ENCODE results near the gene TNFRSF1A. TPM values are rescaled to one million over a fixed set of nuclear protein-coding genes. Genes with fewer than 3 reads are reported as not detected.

Gene TNFRSF1A
- total RNA-seq, 1 experiment from 2014 or later = 59.9 TPM

DNA sequence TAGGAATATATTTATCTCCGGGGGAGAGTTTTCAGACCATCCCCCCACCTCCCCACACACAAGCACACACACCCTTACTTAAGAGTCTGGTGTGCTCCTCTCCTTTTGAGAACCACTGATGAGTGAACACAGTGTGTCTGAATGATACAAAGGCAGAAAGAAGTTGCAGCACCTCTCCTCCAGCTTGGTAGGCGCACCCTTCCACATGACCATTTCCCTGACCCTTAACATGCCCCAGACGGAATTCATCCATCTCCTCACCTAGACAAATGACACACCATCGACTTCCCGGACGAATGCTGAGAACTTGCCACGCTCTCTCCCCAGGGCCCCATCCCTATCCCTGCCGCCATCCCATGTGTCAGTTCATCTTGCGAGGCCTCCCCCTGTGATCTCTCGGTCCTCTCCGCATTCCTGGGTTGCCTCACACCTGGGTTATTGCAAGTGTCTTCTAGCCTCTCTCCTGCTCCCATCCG lies 3.9 kb downstream of the TNFRSF1A start:
- no peaks in the 10 kb centered on the region for H3K27me3 ChIP-seq (ENCODE audit: insufficient read depth, low read length)
- Mint-ChIP-seq H3K27ac (no peak overlapping the region), H3K4me1 (peaks cover 34 to 35% of the 10 kb centered on the region in 2 experiments), H3K27me3 (ENCODE audit: low read depth) (no peaks in the 10 kb centered on the region; the same call in 1 of the 2 replicates), H3K9me3 (no peaks in the 10 kb centered on the region), H3K4me3 (no peak overlapping the region), H3K36me3 (ENCODE audit: insufficient read depth in 1 of 3, low read depth in 3 of 3) (peaks cover 14 to 27% (median 25%) of the 10 kb centered on the region in 3 experiments; a peak in 6 of 7 replicates)
- H3K4me2 ChIP-seq (ENCODE audit: insufficient read depth, insufficient read length, low read length) = peak overlapping the region; percentile 0
- no peak overlapping the region for H2BK20ac ChIP-seq (ENCODE audit: low read depth, low read length, poor library complexity, severe bottlenecking)
- no peak overlapping the region for H2BK120ac ChIP-seq (ENCODE audit: low read depth, low read length, poor library complexity, severe bottlenecking)
- no peaks in the 10 kb centered on the region for H3K79me1 ChIP-seq (ENCODE audit: insufficient read depth, low read depth, low read length, poor library complexity, severe bottlenecking)
- peaks cover 28% of the 10 kb centered on the region for H3K23me2 ChIP-seq (ENCODE audit: insufficient read length, low read depth, low read length, poor library complexity, severe bottlenecking)
- H3K27ac ChIP-seq (ENCODE audit: insufficient read length, low read depth, low read length) = no peak overlapping the region
- no peak overlapping the region for H3K56ac ChIP-seq (ENCODE audit: insufficient read length, low read depth, low read length)
- no peak overlapping the region for H2AK5ac ChIP-seq (ENCODE audit: insufficient read length, low read length)
- H2BK15ac ChIP-seq (ENCODE audit: low read depth, low read length) = no peak overlapping the region
- no CpG with 5 or more reads among the region's 12 CpGs for WGBS (ENCODE audit: extremely low coverage, insufficient read length, low lambda C conversion rate)
- H3K79me2 ChIP-seq (ENCODE audit: insufficient read depth, low read length) = peaks cover 32% of the 10 kb centered on the region; the same call in 1 of the 2 replicates
- no peak overlapping the region for H3K9ac ChIP-seq (ENCODE audit: extremely low read depth, insufficient read length, low read length)
- H4K5ac ChIP-seq (ENCODE audit: insufficient read length, low read depth, low read length) = no peak overlapping the region
- H3K14ac ChIP-seq (ENCODE audit: insufficient read depth, low read length) = no peak overlapping the region
- TF ChIP-seq, protein P1, sequence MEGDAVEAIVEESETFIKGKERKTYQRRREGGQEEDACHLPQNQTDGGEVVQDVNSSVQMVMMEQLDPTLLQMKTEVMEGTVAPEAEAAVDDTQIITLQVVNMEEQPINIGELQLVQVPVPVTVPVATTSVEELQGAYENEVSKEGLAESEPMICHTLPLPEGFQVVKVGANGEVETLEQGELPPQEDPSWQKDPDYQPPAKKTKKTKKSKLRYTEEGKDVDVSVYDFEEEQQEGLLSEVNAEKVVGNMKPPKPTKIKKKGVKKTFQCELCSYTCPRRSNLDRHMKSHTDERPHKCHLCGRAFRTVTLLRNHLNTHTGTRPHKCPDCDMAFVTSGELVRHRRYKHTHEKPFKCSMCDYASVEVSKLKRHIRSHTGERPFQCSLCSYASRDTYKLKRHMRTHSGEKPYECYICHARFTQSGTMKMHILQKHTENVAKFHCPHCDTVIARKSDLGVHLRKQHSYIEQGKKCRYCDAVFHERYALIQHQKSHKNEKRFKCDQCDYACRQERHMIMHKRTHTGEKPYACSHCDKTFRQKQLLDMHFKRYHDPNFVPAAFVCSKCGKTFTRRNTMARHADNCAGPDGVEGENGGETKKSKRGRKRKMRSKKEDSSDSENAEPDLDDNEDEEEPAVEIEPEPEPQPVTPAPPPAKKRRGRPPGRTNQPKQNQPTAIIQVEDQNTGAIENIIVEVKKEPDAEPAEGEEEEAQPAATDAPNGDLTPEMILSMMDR (conservative IDR thresholded peaks at IDR 0.05) = no peak
- no peak overlapping the region for H3T11ph ChIP-seq (ENCODE audit: low read length)
- H2AFZ ChIP-seq (ENCODE audit: low read length) = no peak overlapping the region
- H4K20me1 ChIP-seq (ENCODE audit: control insufficient read depth, insufficient read depth, insufficient read length) = no peaks in the 10 kb centered on the region
- H3K4ac ChIP-seq (ENCODE audit: low read depth, low read length) = no peak overlapping the region
- peaks cover 36% of the 10 kb centered on the region for H3K4me1 ChIP-seq (ENCODE audit: insufficient read depth, low read length)
- no peaks in the 10 kb centered on the region for H3K9me3 ChIP-seq (ENCODE audit: control insufficient read depth, low read depth, low read length)
- no peak overlapping the region for H4K8ac ChIP-seq (replicated peaks; ENCODE audit: insufficient read length, low read depth, low read length)
- no peak overlapping the region for H2BK5ac ChIP-seq (ENCODE audit: insufficient read length, low read length)
- no peak overlapping the region for H3K18ac ChIP-seq (ENCODE audit: insufficient read length, low read depth, low read length)
- no peak overlapping the region for H4K91ac ChIP-seq (ENCODE audit: insufficient read length, low read depth, low read length)
- H3K23ac ChIP-seq (ENCODE audit: insufficient read length, low read depth, low read length) = no peak overlapping the region
- DNase-seq = no peak
- no peak overlapping the region for H2BK12ac ChIP-seq (ENCODE audit: insufficient read length, low read depth, low read length)

Data from H9 (cell line).